ENCODE measurements around the gene KRT12. TPM values are rescaled to one million over a fixed set of nuclear protein-coding genes. Genes with fewer than 3 reads are reported as not detected.

Gene KRT12
- total and polyA plus RNA-seq, 2 experiments from 2014 or later = not detected

DNA sequence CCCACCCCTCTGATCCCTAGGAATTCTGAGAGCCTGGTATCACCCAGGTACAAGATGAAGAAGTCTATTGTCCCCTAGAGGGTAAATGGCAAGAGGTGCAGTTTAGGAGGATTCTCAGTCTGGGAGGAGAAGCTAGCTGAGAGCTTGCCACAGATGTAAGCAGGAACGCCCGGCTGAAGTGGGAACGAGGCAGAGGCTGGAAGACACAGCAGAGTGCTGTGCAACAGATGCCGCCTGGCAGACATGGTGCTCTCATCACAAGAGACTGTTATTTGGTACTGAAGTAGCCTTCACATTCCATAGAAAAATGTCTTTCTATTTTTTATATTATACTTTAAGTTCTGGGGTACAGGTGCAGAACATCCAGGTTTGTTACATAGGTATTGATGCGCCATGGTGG is 38.3 kb upstream of the KRT12 start:
- H3K36me3 ChIP-seq = no peaks in the 10 kb centered on the region
- H3K4me3 ChIP-seq = no peak overlapping the region
- no peak for DNase-seq (ENCODE audit: low read depth in 1 of 2, low spot score in 1 of 2)
- no peaks in the 10 kb centered on the region for H3K4me1 ChIP-seq (ENCODE audit: low read depth)
- peaks cover 59% of the 10 kb centered on the region for H3K27me3 ChIP-seq
- H3K9me3 ChIP-seq (ENCODE audit: low read depth) = no peaks in the 10 kb centered on the region
- no peak overlapping the region for H3K27ac ChIP-seq
- no peak for TF ChIP-seq CTCF (IDR thresholded peaks at IDR 0.05; ENCODE audit: low read depth, low read length)

DNA sequence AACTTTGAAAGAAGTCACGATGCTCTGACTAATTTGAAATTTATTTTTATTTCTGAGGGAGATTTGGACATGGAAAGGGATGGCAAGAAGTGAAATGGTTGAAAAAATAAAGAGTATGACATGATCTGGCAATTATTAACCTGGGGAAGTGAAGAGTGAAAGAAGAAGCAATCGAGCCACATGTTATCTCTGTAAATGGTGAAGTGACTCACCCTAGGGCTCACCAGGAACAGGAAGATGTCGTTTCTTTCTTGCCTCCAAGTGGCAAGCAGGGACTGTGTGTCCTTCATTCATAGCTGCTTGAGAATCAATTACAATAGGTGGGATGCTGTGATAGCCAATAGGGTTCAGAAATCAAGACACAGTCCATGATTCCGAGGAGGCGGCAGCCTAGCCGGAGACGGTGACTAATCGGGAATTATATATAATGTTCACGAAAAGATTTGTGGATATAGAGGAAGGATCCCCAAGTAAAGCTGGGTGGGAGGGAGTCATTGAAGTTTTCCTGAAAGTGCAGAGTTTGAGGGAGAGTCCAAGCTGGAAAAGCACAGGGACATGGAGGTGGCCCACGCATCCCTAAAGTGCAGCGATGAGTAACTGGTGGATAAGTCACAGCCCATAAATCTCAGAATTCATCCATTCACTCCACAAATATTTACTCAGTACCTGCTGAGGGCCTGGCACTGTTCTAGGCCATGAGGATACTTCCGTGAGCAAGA is 36.3 kb upstream of the KRT12 start:
- H3K9me3 ChIP-seq (ENCODE audit: low read depth) = no peaks in the 10 kb centered on the region
- H3K27me3 ChIP-seq = peaks cover 58% of the 10 kb centered on the region
- H3K27ac ChIP-seq = no peak overlapping the region
- H3K4me3 ChIP-seq = no peak overlapping the region
- no peaks in the 10 kb centered on the region for H3K36me3 ChIP-seq
- no peak for DNase-seq (ENCODE audit: low read depth in 1 of 2, low spot score in 1 of 2)
- no peak for TF ChIP-seq CTCF (IDR thresholded peaks at IDR 0.05; ENCODE audit: low read depth, low read length)
- H3K4me1 ChIP-seq (ENCODE audit: low read depth) = no peaks in the 10 kb centered on the region

- Histone ChIP-seq H3K27me3 (peaks cover 51% of the 10 kb centered on the region), H3K4me1 (ENCODE audit: low read depth) (no peaks in the 10 kb centered on the region), H3K36me3 (no peaks in the 10 kb centered on the region), H3K27ac (no peak overlapping the region), H3K4me3 (no peak overlapping the region), H3K9me3 (ENCODE audit: low read depth) (no peaks in the 10 kb centered on the region)
- no peak for TF ChIP-seq CTCF (IDR thresholded peaks at IDR 0.05; ENCODE audit: low read depth, low read length)
- no peak for DNase-seq (ENCODE audit: low read depth in 1 of 2, low spot score in 1 of 2)
Observed at GRCh38 chr17:40902498-40902897, 35.5 kb upstream of the KRT12 start.

GRCh38 chr17:40901981-40902474 is 35.0 kb upstream of the KRT12 start:
- H3K36me3 ChIP-seq = no peaks in the 10 kb centered on the region
- H3K27ac ChIP-seq = no peak overlapping the region
- no peaks in the 10 kb centered on the region for H3K4me1 ChIP-seq (ENCODE audit: low read depth)
- H3K9me3 ChIP-seq (ENCODE audit: low read depth) = no peaks in the 10 kb centered on the region
- no peak for DNase-seq (ENCODE audit: low read depth in 1 of 2, low spot score in 1 of 2)
- H3K4me3 ChIP-seq = no peak overlapping the region
- no peak for TF ChIP-seq CTCF (IDR thresholded peaks at IDR 0.05; ENCODE audit: low read depth, low read length)
- H3K27me3 ChIP-seq = peaks cover 51% of the 10 kb centered on the region

DNA sequence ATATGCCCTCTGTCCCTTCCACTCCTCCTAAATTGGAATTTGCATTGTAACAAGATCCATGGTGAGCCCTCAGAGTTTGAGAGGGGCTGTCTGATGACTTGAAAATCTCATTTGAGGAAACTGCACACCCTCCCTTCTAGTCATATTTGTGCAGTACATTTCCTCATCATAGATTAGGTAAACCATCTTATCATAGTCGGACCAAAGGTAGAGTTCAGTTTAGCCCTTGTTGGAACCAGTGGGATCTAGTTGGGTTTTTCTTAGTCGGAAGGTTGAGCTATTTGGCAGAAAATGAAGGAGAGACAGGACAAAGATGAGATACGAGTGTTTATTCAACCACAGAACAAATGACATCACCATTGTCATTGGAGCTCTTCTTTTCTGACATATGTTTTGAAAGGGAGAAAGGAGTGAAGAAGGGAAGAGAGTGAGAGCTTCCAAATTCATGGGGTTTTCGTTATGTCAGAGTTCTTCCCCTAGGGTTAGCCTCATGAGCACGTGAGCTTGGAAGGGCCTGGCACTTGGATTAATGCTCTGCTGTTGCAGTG is 33.9 kb upstream of the KRT12 start:
- no peak for TF ChIP-seq CTCF (IDR thresholded peaks at IDR 0.05; ENCODE audit: low read depth, low read length)
- H3K9me3 ChIP-seq (ENCODE audit: low read depth) = no peaks in the 10 kb centered on the region
- H3K27ac ChIP-seq = no peak overlapping the region
- no peaks in the 10 kb centered on the region for H3K36me3 ChIP-seq
- DNase-seq (ENCODE audit: low read depth in 1 of 2, low spot score in 1 of 2) = no peak
- H3K4me3 ChIP-seq = no peak overlapping the region
- no peaks in the 10 kb centered on the region for H3K4me1 ChIP-seq (ENCODE audit: low read depth)
- H3K27me3 ChIP-seq = peaks cover 41% of the 10 kb centered on the region
